Mesodermal cell (in vitro differentiated cells): ENCODE results near the gene KAZN.

Source experiments
- H3K27ac ChIP-seq: 2 replicates; pipeline ENCODE4 v1.7.0; 2013; ENCODE audit warnings: mild to moderate bottlenecking, low read depth, low read length, moderate library complexity; ENCODE audit not compliant: severe bottlenecking
- H3K36me3 ChIP-seq: 2 replicates; pipeline ENCODE4 v1.7.1; 2013; ENCODE audit warnings: mild to moderate bottlenecking, low read length, moderate library complexity; ENCODE audit not compliant: control insufficient read depth, insufficient read depth
- H3K4me1 ChIP-seq: one replicate; pipeline ENCODE4 v1.7.1; 2013; ENCODE audit warnings: mild to moderate bottlenecking, low read length; ENCODE audit not compliant: insufficient read depth, control insufficient read depth, poor library complexity, severe bottlenecking
- H3K4me3 ChIP-seq: 2 replicates; pipeline ENCODE4 v1.7.0; 2013; ENCODE audit warnings: low read length, control low read depth, mild to moderate bottlenecking; ENCODE audit not compliant: insufficient read depth, poor library complexity, severe bottlenecking; ENCODE audit errors: extremely low read depth
- H3K9me3 ChIP-seq: 2 replicates; pipeline ENCODE4 v1.7.1; 2013; ENCODE audit warnings: mild to moderate bottlenecking, low read length, moderate library complexity; ENCODE audit not compliant: control insufficient read depth
- WGBS, 2 experiments: methylation state at CpG; one replicate each; pipeline ENCODE4 v1.1.5; 2013; ENCODE audit warnings: missing lambda C conversion rate in 2 of 2; ENCODE audit not compliant: insufficient coverage in 2 of 2; 5-methylcytosine and 5-hydroxymethylcytosine counted together

Gene KAZN

DNA sequence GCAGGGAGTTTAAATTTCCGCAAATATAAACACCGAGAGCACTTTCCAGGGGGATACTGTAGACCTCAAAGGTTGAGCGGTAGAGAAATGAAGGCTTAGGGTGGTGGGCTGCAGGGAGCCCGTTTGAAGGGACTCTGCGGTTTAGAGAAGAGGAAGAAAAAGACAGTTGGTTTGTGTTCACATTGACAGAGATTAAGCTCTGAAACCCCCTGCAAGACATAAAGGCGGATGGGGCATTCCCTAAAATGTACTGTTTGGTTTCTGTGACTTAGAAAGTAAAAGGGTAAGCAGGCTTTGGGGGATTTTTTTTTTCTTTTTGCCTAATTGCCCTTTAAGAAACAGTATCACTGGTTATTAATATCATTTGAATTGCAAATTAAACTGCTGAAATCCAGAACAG lies 1.3 kb downstream of the KAZN start:
- Histone ChIP-seq H3K36me3 (no peaks in the 10 kb centered on the region), H3K9me3 (no peaks in the 10 kb centered on the region), H3K4me3 (peak overlapping the region; percentile 74), H3K27ac (peak overlapping the region; percentile 39), H3K4me1 (peaks cover 35% of the 10 kb centered on the region)
- WGBS, 2 experiments: 0 to 10% methylated on average over 5 of the region's 6 CpGs

DNA sequence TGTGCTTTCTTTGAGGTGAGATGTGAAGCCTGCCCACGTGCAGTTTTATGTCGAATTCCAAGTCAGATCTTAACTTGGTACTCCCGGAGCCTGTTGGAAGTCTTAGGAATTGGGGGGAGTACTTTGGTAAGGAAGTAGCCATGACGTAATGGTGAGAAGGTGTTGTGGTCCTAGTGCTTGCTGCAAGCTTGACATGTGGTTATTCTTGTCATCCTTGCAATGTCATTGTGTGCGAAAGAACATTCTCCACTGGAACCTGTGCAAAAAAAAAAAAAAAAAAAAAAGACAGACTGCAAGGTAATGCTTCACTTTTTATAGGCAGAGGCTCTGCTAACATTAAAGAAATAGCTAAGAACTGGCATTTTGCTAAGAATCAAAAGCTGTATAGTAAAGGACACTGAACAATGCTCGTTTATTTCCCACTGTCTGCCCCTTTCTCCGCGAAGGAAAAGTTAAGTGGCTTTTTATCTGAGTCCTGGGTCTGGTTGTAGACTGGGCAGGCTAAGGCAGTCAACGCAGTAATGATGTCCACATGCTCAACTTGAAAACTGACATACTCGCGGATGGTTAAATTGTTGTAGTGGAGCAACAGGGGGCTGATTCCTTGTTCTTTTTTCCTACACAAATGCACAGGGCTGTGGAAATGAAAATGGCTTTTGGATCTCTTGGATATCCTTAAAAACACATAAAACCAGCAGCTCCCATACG lies 2.1 kb downstream of the KAZN start:
- H3K4me3 ChIP-seq: peak overlapping the region; percentile 74

DNA sequence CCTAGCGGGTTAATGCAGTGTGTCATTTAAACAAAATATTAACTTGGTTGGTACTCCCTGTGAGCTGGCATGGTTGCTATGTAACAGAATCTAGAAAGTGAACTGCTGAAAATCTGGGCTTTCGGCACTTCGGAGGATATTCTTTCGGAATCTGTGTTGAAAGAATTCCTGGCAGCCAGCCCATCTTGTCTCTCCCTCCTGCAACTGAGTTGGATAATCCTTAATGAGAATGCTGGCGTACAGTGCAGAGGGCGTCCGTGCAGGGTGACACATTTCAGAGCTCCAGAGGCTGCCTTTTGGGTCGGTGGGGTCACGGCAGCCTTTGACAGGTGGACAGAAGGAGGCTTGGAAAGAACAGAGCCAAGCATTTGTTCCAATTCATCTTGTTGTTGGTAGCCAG lies 3.7 kb downstream of the KAZN start:
- no peak overlapping the region for H3K27ac ChIP-seq
- no peak overlapping the region for H3K4me3 ChIP-seq
- H3K36me3 ChIP-seq: no peaks in the 10 kb centered on the region
- H3K4me1 ChIP-seq: peaks cover 35% of the 10 kb centered on the region
- 37 to 56% methylated on average over 7 to 8 of the region's 9 CpGs for WGBS, 2 experiments
- no peaks in the 10 kb centered on the region for H3K9me3 ChIP-seq

More for the DNA sequence above, 2.1 kb downstream of the KAZN start:
- WGBS, 2 experiments: 24% methylated on average over 5 to 9 of the region's 12 CpGs
- Histone ChIP-seq H3K9me3 (no peaks in the 10 kb centered on the region), H3K4me1 (peaks cover 35% of the 10 kb centered on the region), H3K27ac (no peak overlapping the region), H3K36me3 (no peaks in the 10 kb centered on the region)

DNA sequence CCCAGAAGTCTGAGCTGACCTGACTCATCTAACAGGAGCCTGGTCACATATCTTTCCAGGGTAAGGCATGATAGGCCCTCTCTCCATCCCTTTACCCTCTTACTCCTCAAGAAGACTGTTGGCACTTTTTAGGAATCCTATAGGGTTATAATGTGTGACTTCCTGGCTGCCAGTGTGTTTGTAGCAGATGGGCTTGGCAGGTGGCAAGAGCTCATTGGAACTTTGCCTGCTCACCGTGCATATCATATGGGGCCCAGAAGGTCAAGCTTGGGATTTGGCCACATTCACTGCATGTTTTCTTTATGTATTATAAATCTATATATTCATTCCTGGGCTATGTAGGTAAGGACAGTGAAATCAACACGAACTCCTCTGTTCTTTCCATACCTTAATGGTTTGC lies 5.2 kb downstream of the KAZN start:
- Histone ChIP-seq H3K4me3 (no peak overlapping the region), H3K36me3 (no peaks in the 10 kb centered on the region), H3K4me1 (peaks cover 35% of the 10 kb centered on the region), H3K27ac (no peak overlapping the region), H3K9me3 (no peaks in the 10 kb centered on the region)
- 100% methylated on average over 1 of the region's 2 CpGs; no CpG with 5 or more reads in 1 of the 2 experiments for WGBS, 2 experiments

DNA sequence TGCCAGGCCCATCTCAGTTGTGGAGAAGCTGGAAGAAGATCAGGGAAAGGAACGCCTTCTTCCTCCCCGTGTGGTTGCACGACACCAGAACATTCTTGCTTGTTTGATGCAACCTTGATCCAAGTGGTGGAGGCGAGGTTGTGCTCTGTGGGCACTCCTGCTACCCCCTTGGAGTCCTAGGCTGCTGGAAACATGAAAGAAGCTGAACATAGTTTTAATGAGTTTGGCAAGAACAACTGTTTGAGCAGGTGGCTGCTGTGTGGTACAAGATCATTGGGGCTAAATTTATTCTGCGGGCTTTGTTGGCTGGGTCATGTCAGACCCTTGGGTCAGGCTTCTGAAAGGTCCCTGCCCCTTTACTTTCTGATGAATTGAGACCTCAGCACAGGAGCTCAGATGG lies 5.9 kb downstream of the KAZN start:
- H3K4me3 ChIP-seq: no peak overlapping the region
- no peaks in the 10 kb centered on the region for H3K36me3 ChIP-seq
- WGBS, 2 experiments: 96 to 100% methylated on average over 2 to 5 of the region's 5 CpGs
- H3K4me1 ChIP-seq: peaks cover 35% of the 10 kb centered on the region
- no peak overlapping the region for H3K27ac ChIP-seq
- no peaks in the 10 kb centered on the region for H3K9me3 ChIP-seq

DNA sequence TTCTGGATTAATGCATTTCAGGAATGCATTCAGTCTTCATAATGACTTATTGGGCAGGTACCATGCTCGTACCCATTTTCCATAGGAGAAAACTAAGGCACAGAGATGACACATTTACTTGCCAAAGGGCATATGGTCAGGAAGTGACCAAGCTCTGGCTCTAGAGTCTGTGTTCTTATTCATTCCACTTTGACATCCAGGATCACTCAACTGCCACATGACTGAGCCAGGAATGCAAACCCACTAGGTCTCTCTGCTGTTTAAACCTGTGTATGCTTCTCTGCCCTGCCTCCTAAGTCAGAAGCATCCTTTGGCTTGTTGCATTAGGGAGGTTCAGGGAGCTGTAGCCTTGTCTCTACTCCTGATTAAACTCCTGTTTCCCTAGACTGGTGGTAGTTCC lies 7.5 kb downstream of the KAZN start:
- Histone ChIP-seq H3K4me3 (no peak overlapping the region), H3K9me3 (no peaks in the 10 kb centered on the region), H3K27ac (no peak overlapping the region), H3K4me1 (peaks cover 22% of the 10 kb centered on the region), H3K36me3 (no peaks in the 10 kb centered on the region)
- 89 to 100% methylated on average over 1 of the region's 1 CpG for WGBS, 2 experiments

DNA sequence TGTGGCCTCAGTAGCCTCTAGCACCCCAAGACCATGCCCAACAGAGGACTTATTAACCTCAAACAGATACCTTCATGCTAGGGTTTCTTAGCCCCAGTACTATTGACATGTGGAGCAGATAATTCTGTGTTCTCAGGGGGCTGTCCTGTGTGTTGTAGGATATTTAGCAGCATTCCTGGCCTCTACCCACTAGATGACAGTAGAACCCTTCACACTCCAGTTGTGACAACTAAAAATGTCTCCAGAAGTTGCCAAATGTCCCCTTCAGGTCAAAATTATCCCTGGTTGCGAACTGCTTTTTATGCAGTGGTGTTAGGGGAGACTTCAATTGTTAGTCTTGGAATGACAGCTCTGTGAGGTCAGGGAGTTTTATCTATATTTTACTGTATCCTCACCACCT lies 8.1 kb downstream of the KAZN start:
- whole genome bisulfite sequencing, 2 experiments: 25% methylated on average over 1 of the region's 1 CpG; no CpG with 5 or more reads in 1 of the 2 experiments
- Histone ChIP-seq H3K36me3 (no peaks in the 10 kb centered on the region), H3K4me3 (no peak overlapping the region)

DNA sequence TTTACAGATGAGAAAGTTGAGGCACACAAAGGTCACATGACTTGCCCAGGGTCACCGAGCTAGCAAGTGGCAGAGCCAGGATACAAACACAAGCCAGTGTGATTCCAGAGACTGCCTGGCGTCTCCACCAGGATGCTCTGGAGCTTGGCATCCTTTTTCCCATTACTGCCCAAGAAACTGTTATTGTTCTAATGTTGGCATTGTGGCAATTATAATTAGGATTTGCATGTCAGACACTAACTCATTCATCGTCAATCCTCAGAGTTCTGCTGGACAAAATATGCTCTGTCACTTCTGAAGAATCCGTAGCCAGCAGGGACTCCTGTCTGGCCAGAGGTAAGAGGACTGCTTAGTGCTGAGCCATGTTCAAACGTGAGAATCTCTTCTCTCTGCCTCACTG lies 8.8 kb downstream of the KAZN start:
- H3K9me3 ChIP-seq: no peaks in the 10 kb centered on the region
- H3K4me3 ChIP-seq: no peak overlapping the region
- 88 to 96% methylated on average over 4 to 5 of the region's 5 CpGs for WGBS, 2 experiments
- no peak overlapping the region for H3K27ac ChIP-seq
- peaks cover 9% of the 10 kb centered on the region for H3K4me1 ChIP-seq
- no peaks in the 10 kb centered on the region for H3K36me3 ChIP-seq

More for the DNA sequence above, 8.1 kb downstream of the KAZN start:
- Histone ChIP-seq H3K4me1 (peaks cover 16% of the 10 kb centered on the region), H3K9me3 (no peaks in the 10 kb centered on the region), H3K27ac (no peak overlapping the region)

DNA sequence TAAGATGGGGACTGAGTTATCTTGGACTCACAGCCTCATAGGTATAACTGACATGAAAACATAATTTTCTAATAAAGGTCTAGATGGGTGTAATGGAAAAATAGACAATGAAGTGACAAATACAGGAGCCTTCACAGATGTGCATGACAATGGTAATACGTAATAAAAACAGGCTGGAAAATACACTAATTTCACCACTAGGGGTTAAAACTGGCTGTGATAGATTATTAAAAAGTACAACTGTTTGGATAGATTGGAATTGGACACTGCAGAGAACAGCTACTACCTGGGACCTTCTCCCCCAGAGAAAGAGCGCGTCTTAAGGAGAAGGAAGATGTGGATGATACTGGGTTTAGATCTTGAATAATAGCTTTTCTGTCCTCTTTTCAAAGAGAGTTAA lies 9.8 kb downstream of the KAZN start:
- Histone ChIP-seq H3K36me3 (no peaks in the 10 kb centered on the region), H3K27ac (no peak overlapping the region), H3K9me3 (no peaks in the 10 kb centered on the region), H3K4me3 (no peak overlapping the region), H3K4me1 (no peaks in the 10 kb centered on the region)
- 95% methylated on average over 2 of the region's 3 CpGs; no CpG with 5 or more reads in 1 of the 2 experiments for WGBS, 2 experiments

DNA sequence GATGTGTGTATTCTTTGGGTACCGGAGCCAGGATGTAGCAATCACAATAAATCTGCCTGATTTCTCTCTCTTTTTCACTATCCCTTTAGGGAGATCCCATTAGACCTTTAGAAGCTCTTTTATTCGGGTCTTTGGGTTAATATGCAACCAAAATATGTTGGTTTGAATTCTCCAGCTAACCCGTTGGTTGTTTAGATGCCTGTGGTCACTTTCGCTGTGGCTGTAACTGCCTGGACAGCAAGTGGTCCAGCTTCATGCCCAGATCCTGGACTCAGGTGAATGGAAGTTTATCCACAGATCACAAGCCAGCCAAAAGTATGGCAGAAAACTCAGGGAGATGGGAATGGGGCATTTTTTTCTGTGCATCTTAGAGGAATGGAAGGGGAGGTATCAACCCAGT lies 12.3 kb downstream of the KAZN start:
- H3K27ac ChIP-seq: no peak overlapping the region
- 86 to 100% methylated on average over 2 to 3 of the region's 4 CpGs for WGBS, 2 experiments
- no peaks in the 10 kb centered on the region for H3K36me3 ChIP-seq
- H3K4me3 ChIP-seq: no peak overlapping the region
- no peaks in the 10 kb centered on the region for H3K9me3 ChIP-seq
- H3K4me1 ChIP-seq: no peaks in the 10 kb centered on the region

DNA sequence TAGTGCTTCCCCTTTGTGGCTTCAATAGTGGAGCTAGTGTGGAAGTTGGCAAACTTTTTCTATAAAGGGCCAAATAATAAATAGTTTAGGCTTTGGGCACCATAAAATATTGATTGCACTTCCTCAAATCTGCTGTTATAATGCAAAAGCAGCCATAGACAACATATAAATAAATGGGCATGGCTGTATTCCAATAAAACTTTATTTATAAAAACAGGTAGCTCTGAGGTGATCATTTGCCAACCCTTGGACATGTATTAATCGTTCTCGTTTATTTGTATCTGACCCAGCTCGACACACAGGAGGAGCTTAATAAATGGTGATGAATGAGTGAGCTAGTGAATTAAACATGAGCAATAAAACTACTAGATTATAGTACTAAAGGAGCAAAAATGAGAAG lies 13.3 kb downstream of the KAZN start:
- Histone ChIP-seq H3K27ac (no peak overlapping the region), H3K4me3 (no peak overlapping the region), H3K36me3 (no peaks in the 10 kb centered on the region), H3K4me1 (no peaks in the 10 kb centered on the region), H3K9me3 (no peaks in the 10 kb centered on the region)
- WGBS, 2 experiments: 100% methylated on average over 3 of the region's 3 CpGs; no CpG with 5 or more reads in 1 of the 2 experiments
